SK-N-SH treated with all-trans-retinoic acid at 6 μM for 48 hours (cell line): ENCODE results near the gene SH2B3.
"Not testable (repeated sequence)": the region's sequence is repeated elsewhere in the genome, so short reads cannot be mapped to it uniquely, and the experiment has no call there.

Experiments used
- ATAC-seq: fragments of 200-7000 bp; cut with Tn5 transposase; 3 replicates; pipeline ENCODE4 v1.9.1; 2020; ENCODE audit warnings: mild to moderate bottlenecking, moderate library complexity
- ARNTL ChIP-seq: fragments of 450-650 bp; formaldehyde crosslinking; IDR thresholded peaks from 2 replicates; pipeline ENCODE4 v1.5.0; 2020; ENCODE audit warnings: low read depth, mild to moderate bottlenecking, moderate library complexity, borderline replicate concordance
- CSDC2 ChIP-seq: fragments of 250-450 bp; sonication (Bioruptor Pico); IDR thresholded peaks from 2 replicates; pipeline ENCODE4 v1.5.0; 2020; ENCODE audit warnings: mild to moderate bottlenecking, moderate library complexity
- ESRRG ChIP-seq: fragments of 250-450 bp; sonication (Bioruptor Pico); IDR thresholded peaks from 2 replicates; pipeline ENCODE4 v1.6.1; 2021; ENCODE audit warnings: mild to moderate bottlenecking
- GLIS3 ChIP-seq: fragments of 250-450 bp; sonication (Bioruptor Pico); IDR thresholded peaks from 2 replicates; pipeline ENCODE4 v1.5.0; 2020; ENCODE audit warnings: mild to moderate bottlenecking, moderate library complexity
- ISL1 ChIP-seq: fragments of 250-450 bp; sonication (Bioruptor Pico); IDR thresholded peaks from 2 replicates; pipeline ENCODE4 v2.1.2; 2022; ENCODE audit warnings: mild to moderate bottlenecking, moderate library complexity
- OSR1 ChIP-seq: fragments of 250-450 bp; sonication (Bioruptor Pico); IDR thresholded peaks from 2 replicates; pipeline ENCODE4 v1.8.0; 2022; ENCODE audit warnings: moderate library complexity, mild to moderate bottlenecking, inconsistent platforms
- PPARA ChIP-seq: fragments of 250-450 bp; sonication (Bioruptor Pico); IDR thresholded peaks from 2 replicates; pipeline ENCODE4 v1.5.0; 2020; ENCODE audit warnings: mild to moderate bottlenecking, borderline replicate concordance
- RARB ChIP-seq: fragments of 250-450 bp; sonication (Bioruptor Pico); IDR thresholded peaks from 2 replicates; pipeline ENCODE4 v1.8.0; 2021; ENCODE audit warnings: mild to moderate bottlenecking, moderate library complexity
- SNAI2 ChIP-seq: fragments of 250-450 bp; sonication (Bioruptor Pico); IDR thresholded peaks from 2 replicates; pipeline ENCODE4 v1.5.0; 2020; ENCODE audit warnings: mild to moderate bottlenecking, moderate library complexity
- TCF4 ChIP-seq: fragments of 250-450 bp; sonication (Bioruptor Pico); IDR thresholded peaks from 2 replicates; pipeline ENCODE4 v1.8.0; 2021; ENCODE audit warnings: mild to moderate bottlenecking, moderate library complexity, borderline replicate concordance
- TOX ChIP-seq: fragments of 250-450 bp; sonication (Bioruptor Pico); IDR thresholded peaks from 2 replicates; pipeline ENCODE4 v1.8.0; 2021; ENCODE audit warnings: mild to moderate bottlenecking, moderate library complexity, borderline replicate concordance
- ZC3H10 ChIP-seq: fragments of 250-450 bp; sonication (Bioruptor Pico); IDR thresholded peaks from 2 replicates; pipeline ENCODE4 v1.5.1; 2021; ENCODE audit warnings: mild to moderate bottlenecking, moderate library complexity
- ZFP3 ChIP-seq: fragments of 250-450 bp; sonication (Bioruptor Pico); IDR thresholded peaks from 2 replicates; pipeline ENCODE4 v1.5.0; 2020; ENCODE audit warnings: mild to moderate bottlenecking, moderate library complexity
- ZFP30 ChIP-seq: fragments of 450-650 bp; formaldehyde crosslinking; IDR thresholded peaks from 2 replicates; pipeline ENCODE4 v1.5.0; 2022; ENCODE audit warnings: mild to moderate bottlenecking, moderate library complexity
- ZNF565 ChIP-seq: fragments of 450-650 bp; formaldehyde crosslinking; conservative IDR thresholded peaks from 2 replicates; pipeline ENCODE4 v1.5.0; 2020; ENCODE audit warnings: low read depth, mild to moderate bottlenecking, moderate library complexity
- ZNF8 ChIP-seq: fragments of 450-650 bp; formaldehyde crosslinking; IDR thresholded peaks from 2 replicates; pipeline ENCODE4 v1.5.0; 2020; ENCODE audit warnings: mild to moderate bottlenecking, moderate library complexity
- TF ChIP-seq, protein P1 (sequence below): fragments of 250-450 bp; sonication (Bioruptor Pico); IDR thresholded peaks from 2 replicates; pipeline ENCODE4 v1.5.0; 2020; ENCODE audit warnings: mild to moderate bottlenecking, moderate library complexity
- TF ChIP-seq, protein P2 (sequence below): fragments of 250-450 bp; sonication (Bioruptor Pico); IDR thresholded peaks from 2 replicates; pipeline ENCODE4 v1.8.0; 2020; ENCODE audit warnings: mild to moderate bottlenecking, moderate library complexity, borderline replicate concordance
- TF ChIP-seq, protein P3 (sequence below): fragments of 250-450 bp; sonication (Bioruptor Pico); IDR thresholded peaks from 2 replicates; pipeline ENCODE4 v1.5.1; 2020; ENCODE audit warnings: low read depth, mild to moderate bottlenecking, moderate library complexity
- TF ChIP-seq, protein P4 (sequence below): fragments of 250-450 bp; sonication (Bioruptor Pico); IDR thresholded peaks from 2 replicates; pipeline ENCODE4 v1.8.0; 2021; ENCODE audit warnings: low read depth, mild to moderate bottlenecking, moderate library complexity, borderline replicate concordance
- TF ChIP-seq, protein P5 (sequence below): fragments of 250-450 bp; sonication (Bioruptor Pico); IDR thresholded peaks from 2 replicates; pipeline ENCODE4 v1.5.1; 2021; ENCODE audit warnings: mild to moderate bottlenecking, moderate library complexity

SH2B3 gene

DNA sequence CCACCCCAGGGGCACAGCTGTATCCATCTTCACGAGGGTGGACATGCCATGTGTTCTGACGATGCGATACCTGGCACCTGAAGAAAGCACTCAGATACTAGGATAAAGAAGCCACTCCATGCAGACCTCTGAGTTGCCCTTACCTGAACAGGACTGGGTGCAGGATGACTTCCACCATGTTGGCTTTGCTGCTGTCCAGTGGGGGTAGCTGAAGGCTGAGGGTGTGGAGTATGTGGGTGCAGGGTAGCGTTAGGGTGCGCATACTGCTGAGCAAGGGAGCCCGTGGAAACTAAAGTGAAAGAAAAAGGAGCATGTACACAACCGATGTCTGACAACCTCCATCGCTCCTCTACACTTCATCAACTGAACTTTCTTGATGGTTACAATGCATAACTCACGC lies 51.3 kb downstream of the SH2B3 start (continued):
- TF ChIP-seq, protein P1, sequence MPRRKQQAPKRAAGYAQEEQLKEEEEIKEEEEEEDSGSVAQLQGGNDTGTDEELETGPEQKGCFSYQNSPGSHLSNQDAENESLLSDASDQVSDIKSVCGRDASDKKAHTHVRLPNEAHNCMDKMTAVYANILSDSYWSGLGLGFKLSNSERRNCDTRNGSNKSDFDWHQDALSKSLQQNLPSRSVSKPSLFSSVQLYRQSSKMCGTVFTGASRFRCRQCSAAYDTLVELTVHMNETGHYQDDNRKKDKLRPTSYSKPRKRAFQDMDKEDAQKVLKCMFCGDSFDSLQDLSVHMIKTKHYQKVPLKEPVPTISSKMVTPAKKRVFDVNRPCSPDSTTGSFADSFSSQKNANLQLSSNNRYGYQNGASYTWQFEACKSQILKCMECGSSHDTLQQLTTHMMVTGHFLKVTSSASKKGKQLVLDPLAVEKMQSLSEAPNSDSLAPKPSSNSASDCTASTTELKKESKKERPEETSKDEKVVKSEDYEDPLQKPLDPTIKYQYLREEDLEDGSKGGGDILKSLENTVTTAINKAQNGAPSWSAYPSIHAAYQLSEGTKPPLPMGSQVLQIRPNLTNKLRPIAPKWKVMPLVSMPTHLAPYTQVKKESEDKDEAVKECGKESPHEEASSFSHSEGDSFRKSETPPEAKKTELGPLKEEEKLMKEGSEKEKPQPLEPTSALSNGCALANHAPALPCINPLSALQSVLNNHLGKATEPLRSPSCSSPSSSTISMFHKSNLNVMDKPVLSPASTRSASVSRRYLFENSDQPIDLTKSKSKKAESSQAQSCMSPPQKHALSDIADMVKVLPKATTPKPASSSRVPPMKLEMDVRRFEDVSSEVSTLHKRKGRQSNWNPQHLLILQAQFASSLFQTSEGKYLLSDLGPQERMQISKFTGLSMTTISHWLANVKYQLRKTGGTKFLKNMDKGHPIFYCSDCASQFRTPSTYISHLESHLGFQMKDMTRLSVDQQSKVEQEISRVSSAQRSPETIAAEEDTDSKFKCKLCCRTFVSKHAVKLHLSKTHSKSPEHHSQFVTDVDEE (CRISPR knock-in tag), result no peak
- TF ChIP-seq ISL1 (CRISPR knock-in tag), result no peak
- TF ChIP-seq, all 23 proteins: peak for 0

DNA sequence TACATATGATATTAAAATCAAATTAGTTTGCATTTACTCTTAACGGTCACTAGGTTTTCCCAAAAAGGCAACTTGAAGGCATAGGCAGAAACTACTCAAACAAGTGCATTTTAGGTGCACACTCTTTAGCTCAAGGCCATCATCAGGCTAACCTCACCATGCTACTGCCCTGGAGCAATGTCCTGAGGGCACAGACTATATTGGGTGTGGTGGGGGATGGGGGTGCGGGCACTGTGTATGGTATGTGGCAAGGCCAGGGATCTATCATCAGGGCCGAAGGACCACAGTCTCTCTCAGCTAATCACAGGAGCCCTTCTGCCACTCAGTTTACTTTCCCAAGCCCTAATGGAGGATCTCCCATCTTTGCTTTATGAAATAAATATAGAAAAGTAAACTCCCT lies 51.9 kb downstream of the SH2B3 start:
- no peak for ATAC-seq
- TF ChIP-seq ISL1 (CRISPR knock-in tag) (no peak), RARB (no peak), ZC3H10 (no peak), GLIS3 (CRISPR knock-in tag) (no peak), ZFP30 (no peak), TCF4 (CRISPR knock-in tag) (no peak), ESRRG (CRISPR knock-in tag) (no peak), OSR1 (CRISPR knock-in tag) (no peak), TOX (CRISPR knock-in tag) (no peak), ZFP3 (CRISPR knock-in tag) (no peak), PPARA (CRISPR knock-in tag) (no peak), ZNF8 (CRISPR knock-in tag) (no peak)
- TF ChIP-seq, protein P2, sequence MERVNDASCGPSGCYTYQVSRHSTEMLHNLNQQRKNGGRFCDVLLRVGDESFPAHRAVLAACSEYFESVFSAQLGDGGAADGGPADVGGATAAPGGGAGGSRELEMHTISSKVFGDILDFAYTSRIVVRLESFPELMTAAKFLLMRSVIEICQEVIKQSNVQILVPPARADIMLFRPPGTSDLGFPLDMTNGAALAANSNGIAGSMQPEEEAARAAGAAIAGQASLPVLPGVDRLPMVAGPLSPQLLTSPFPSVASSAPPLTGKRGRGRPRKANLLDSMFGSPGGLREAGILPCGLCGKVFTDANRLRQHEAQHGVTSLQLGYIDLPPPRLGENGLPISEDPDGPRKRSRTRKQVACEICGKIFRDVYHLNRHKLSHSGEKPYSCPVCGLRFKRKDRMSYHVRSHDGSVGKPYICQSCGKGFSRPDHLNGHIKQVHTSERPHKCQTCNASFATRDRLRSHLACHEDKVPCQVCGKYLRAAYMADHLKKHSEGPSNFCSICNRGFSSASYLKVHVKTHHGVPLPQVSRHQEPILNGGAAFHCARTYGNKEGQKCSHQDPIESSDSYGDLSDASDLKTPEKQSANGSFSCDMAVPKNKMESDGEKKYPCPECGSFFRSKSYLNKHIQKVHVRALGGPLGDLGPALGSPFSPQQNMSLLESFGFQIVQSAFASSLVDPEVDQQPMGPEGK, result no peak
- TF ChIP-seq, protein P3, sequence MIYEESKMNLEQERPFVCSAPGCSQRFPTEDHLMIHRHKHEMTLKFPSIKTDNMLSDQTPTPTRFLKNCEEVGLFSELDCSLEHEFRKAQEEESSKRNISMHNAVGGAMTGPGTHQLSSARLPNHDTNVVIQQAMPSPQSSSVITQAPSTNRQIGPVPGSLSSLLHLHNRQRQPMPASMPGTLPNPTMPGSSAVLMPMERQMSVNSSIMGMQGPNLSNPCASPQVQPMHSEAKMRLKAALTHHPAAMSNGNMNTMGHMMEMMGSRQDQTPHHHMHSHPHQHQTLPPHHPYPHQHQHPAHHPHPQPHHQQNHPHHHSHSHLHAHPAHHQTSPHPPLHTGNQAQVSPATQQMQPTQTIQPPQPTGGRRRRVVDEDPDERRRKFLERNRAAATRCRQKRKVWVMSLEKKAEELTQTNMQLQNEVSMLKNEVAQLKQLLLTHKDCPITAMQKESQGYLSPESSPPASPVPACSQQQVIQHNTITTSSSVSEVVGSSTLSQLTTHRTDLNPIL (CRISPR knock-in tag), result no peak
- TF ChIP-seq, protein P4, sequence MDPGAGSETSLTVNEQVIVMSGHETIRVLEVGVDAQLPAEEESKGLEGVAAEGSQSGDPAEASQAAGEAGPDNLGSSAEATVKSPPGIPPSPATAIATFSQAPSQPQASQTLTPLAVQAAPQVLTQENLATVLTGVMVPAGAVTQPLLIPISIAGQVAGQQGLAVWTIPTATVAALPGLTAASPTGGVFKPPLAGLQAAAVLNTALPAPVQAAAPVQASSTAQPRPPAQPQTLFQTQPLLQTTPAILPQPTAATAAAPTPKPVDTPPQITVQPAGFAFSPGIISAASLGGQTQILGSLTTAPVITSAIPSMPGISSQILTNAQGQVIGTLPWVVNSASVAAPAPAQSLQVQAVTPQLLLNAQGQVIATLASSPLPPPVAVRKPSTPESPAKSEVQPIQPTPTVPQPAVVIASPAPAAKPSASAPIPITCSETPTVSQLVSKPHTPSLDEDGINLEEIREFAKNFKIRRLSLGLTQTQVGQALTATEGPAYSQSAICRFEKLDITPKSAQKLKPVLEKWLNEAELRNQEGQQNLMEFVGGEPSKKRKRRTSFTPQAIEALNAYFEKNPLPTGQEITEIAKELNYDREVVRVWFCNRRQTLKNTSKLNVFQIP (CRISPR knock-in tag), result no peak
- TF ChIP-seq, all 23 proteins: peak for 0

DNA sequence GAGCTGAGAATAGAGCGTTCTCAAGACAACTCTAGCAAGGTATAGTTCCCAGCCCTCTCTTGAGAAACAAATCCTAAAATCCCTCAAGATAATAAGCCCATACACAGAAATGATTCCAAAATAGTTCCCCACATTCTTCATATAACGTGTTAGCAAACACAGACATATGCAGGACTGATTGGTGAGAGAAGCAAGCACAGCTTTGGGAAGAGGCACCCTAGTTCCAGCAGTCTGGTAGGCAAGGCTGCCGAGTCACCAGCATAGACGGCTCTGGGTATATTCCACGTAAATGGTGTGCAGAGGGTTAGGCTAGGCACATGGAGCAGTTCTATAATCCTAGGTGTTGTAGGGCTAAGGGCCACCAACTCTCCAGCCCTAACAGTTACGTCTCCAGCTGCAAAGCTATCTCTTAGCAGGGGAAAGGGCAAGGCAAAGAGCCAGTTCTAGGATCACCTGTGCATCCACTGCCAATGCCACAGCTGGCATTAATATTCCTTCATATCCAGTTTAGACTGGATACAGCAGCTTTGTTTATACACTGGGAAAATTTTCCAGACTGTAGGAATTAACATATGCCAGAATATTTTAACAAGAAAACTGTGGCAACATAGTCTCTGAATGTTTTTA lies 52.9 kb downstream of the SH2B3 start:
- ATAC-seq, result no peak
- no peak for TF ChIP-seq ZFP30
- TF ChIP-seq RARB, result no peak
- TF ChIP-seq ARNTL (CRISPR knock-in tag), result no peak
- TF ChIP-seq, protein P2, result no peak
- no peak for TF ChIP-seq ZNF8 (CRISPR knock-in tag)
- TF ChIP-seq, protein P5, sequence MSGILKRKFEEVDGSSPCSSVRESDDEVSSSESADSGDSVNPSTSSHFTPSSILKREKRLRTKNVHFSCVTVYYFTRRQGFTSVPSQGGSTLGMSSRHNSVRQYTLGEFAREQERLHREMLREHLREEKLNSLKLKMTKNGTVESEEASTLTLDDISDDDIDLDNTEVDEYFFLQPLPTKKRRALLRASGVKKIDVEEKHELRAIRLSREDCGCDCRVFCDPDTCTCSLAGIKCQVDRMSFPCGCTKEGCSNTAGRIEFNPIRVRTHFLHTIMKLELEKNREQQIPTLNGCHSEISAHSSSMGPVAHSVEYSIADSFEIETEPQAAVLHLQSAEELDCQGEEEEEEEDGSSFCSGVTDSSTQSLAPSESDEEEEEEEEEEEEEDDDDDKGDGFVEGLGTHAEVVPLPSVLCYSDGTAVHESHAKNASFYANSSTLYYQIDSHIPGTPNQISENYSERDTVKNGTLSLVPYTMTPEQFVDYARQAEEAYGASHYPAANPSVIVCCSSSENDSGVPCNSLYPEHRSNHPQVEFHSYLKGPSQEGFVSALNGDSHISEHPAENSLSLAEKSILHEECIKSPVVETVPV (CRISPR knock-in tag), result no peak
- no peak for TF ChIP-seq GLIS3 (CRISPR knock-in tag)
- no peak for TF ChIP-seq SNAI2 (CRISPR knock-in tag)
- no peak for TF ChIP-seq CSDC2 (CRISPR knock-in tag)
- no peak for TF ChIP-seq ZNF565 (CRISPR knock-in tag)
- TF ChIP-seq PPARA (CRISPR knock-in tag), result no peak
- TF ChIP-seq, protein P1 (CRISPR knock-in tag), result no peak
- TF ChIP-seq TOX (CRISPR knock-in tag), result no peak
- no peak for TF ChIP-seq ESRRG (CRISPR knock-in tag)
- TF ChIP-seq, all 23 proteins: peak for 0

DNA sequence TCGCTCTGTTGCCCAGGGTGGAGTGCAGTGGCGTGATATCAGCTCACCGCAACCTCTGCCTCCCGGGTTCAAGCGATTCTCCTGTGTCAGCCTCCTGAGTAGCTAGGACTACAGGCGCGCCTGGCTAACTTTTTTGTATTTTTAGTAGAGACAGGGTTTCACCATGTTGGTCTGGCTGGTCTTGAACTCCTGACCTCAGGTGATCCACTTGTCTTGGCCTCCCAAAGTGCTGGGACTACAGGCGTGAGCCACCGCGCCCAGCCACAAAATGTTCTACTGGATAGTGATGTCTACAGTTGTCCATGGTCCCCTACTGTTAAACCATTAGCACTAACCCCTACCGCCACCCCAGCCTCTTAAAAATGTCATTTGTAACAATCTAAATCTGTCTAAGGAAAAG lies 54.4 kb downstream of the SH2B3 start:
- not testable (repeated sequence) for ATAC-seq
